ENCODE results near the gene CTDSPL.

Gene CTDSPL

DNA sequence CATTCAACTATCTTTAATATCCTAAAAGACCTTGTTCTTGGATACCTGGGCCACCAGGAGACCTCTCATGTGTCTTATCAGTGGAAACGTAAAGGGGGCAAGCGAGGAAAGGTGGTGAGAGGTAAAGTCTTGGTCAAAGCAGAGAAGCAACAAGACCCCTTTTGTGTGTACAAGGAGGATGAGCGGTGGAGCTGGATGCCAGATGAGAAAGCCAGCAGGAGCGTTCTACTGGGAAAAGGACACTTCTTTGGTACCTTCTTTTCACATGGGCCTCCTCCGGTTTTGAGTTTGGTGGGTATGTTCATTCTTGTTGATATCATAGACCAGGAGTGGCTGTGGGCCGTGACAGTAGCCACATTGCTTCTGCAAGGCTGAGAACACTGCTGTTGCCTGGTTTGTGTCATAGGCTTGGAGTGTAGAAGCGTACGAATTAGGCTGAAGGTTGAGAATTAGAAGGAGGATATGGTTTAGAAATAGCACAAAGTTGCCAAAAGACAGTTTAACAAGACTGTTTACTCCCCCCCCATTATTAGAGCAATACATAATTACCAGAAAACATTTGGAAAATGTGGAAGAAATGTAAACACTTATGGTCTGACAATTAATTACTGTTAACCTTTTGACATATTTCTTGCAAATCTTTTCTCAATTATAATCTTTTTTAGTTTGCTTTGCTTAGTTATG, 82.1 kb downstream of the CTDSPL start:
- TF ChIP-seq ZNF8 (CRISPR knock-in tag; IDR thresholded peaks at IDR 0.05) (no peak), TOX (CRISPR knock-in tag; IDR thresholded peaks at IDR 0.05; ENCODE audit: borderline replicate concordance) (no peak), GLIS3 (CRISPR knock-in tag; IDR thresholded peaks at IDR 0.05) (no peak), ZFP30 (CRISPR knock-in tag; IDR thresholded peaks at IDR 0.05) (no peak), ZC3H10 (CRISPR knock-in tag; IDR thresholded peaks at IDR 0.05) (no peak), ARNTL (CRISPR knock-in tag; IDR thresholded peaks at IDR 0.05; ENCODE audit: borderline replicate concordance, low read depth) (no peak), TCF4 (CRISPR knock-in tag; IDR thresholded peaks at IDR 0.05; ENCODE audit: borderline replicate concordance) (no peak), PPARA (CRISPR knock-in tag; IDR thresholded peaks at IDR 0.05; ENCODE audit: borderline replicate concordance) (no peak), OSR1 (CRISPR knock-in tag; IDR thresholded peaks at IDR 0.05) (no peak), SNAI2 (CRISPR knock-in tag; IDR thresholded peaks at IDR 0.05) (no peak), ESRRG (CRISPR knock-in tag; IDR thresholded peaks at IDR 0.05) (no peak), RARB (CRISPR knock-in tag; IDR thresholded peaks at IDR 0.05) (no peak), ZNF565 (CRISPR knock-in tag; conservative IDR thresholded peaks at IDR 0.05; ENCODE audit: low read depth) (no peak), ZFP3 (CRISPR knock-in tag; IDR thresholded peaks at IDR 0.05) (no peak)
- TF ChIP-seq, protein P1, sequence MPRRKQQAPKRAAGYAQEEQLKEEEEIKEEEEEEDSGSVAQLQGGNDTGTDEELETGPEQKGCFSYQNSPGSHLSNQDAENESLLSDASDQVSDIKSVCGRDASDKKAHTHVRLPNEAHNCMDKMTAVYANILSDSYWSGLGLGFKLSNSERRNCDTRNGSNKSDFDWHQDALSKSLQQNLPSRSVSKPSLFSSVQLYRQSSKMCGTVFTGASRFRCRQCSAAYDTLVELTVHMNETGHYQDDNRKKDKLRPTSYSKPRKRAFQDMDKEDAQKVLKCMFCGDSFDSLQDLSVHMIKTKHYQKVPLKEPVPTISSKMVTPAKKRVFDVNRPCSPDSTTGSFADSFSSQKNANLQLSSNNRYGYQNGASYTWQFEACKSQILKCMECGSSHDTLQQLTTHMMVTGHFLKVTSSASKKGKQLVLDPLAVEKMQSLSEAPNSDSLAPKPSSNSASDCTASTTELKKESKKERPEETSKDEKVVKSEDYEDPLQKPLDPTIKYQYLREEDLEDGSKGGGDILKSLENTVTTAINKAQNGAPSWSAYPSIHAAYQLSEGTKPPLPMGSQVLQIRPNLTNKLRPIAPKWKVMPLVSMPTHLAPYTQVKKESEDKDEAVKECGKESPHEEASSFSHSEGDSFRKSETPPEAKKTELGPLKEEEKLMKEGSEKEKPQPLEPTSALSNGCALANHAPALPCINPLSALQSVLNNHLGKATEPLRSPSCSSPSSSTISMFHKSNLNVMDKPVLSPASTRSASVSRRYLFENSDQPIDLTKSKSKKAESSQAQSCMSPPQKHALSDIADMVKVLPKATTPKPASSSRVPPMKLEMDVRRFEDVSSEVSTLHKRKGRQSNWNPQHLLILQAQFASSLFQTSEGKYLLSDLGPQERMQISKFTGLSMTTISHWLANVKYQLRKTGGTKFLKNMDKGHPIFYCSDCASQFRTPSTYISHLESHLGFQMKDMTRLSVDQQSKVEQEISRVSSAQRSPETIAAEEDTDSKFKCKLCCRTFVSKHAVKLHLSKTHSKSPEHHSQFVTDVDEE (CRISPR knock-in tag; IDR thresholded peaks at IDR 0.05), result no peak
- TF ChIP-seq, protein P2, sequence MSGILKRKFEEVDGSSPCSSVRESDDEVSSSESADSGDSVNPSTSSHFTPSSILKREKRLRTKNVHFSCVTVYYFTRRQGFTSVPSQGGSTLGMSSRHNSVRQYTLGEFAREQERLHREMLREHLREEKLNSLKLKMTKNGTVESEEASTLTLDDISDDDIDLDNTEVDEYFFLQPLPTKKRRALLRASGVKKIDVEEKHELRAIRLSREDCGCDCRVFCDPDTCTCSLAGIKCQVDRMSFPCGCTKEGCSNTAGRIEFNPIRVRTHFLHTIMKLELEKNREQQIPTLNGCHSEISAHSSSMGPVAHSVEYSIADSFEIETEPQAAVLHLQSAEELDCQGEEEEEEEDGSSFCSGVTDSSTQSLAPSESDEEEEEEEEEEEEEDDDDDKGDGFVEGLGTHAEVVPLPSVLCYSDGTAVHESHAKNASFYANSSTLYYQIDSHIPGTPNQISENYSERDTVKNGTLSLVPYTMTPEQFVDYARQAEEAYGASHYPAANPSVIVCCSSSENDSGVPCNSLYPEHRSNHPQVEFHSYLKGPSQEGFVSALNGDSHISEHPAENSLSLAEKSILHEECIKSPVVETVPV (CRISPR knock-in tag; IDR thresholded peaks at IDR 0.05), result no peak
- ATAC-seq, result no peak

DNA sequence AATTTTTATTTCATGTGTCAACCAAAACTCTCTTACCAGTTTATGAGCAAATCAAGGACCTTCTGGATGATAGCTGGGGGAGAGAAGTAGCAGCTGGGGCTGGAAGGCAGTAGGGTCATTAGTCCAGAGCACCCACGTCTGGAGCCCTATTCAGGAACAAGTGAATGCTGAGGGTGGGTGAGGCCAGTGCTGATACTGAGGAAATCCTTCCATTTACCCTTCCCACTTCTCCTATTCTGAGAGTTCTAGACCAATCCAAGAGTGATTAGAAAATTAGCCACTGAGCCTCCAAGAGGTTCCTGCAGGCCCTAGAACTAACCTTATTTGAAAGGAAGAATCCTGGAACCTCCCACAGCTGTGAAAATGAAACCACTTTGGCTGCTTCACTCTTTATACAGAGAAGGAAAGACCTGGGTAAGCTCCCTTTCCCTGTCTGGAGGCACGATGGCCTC, 82.7 kb downstream of the CTDSPL start:
- TF ChIP-seq TCF4 (CRISPR knock-in tag; IDR thresholded peaks at IDR 0.05; ENCODE audit: borderline replicate concordance), result no peak
- TF ChIP-seq, protein P3, sequence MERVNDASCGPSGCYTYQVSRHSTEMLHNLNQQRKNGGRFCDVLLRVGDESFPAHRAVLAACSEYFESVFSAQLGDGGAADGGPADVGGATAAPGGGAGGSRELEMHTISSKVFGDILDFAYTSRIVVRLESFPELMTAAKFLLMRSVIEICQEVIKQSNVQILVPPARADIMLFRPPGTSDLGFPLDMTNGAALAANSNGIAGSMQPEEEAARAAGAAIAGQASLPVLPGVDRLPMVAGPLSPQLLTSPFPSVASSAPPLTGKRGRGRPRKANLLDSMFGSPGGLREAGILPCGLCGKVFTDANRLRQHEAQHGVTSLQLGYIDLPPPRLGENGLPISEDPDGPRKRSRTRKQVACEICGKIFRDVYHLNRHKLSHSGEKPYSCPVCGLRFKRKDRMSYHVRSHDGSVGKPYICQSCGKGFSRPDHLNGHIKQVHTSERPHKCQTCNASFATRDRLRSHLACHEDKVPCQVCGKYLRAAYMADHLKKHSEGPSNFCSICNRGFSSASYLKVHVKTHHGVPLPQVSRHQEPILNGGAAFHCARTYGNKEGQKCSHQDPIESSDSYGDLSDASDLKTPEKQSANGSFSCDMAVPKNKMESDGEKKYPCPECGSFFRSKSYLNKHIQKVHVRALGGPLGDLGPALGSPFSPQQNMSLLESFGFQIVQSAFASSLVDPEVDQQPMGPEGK (CRISPR knock-in tag; IDR thresholded peaks at IDR 0.05; ENCODE audit: borderline replicate concordance), result no peak
- no peak for TF ChIP-seq GLIS3 (CRISPR knock-in tag; IDR thresholded peaks at IDR 0.05)
- TF ChIP-seq ARNTL (CRISPR knock-in tag; IDR thresholded peaks at IDR 0.05; ENCODE audit: borderline replicate concordance, low read depth), result no peak
- TF ChIP-seq, protein P4, sequence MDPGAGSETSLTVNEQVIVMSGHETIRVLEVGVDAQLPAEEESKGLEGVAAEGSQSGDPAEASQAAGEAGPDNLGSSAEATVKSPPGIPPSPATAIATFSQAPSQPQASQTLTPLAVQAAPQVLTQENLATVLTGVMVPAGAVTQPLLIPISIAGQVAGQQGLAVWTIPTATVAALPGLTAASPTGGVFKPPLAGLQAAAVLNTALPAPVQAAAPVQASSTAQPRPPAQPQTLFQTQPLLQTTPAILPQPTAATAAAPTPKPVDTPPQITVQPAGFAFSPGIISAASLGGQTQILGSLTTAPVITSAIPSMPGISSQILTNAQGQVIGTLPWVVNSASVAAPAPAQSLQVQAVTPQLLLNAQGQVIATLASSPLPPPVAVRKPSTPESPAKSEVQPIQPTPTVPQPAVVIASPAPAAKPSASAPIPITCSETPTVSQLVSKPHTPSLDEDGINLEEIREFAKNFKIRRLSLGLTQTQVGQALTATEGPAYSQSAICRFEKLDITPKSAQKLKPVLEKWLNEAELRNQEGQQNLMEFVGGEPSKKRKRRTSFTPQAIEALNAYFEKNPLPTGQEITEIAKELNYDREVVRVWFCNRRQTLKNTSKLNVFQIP (CRISPR knock-in tag; IDR thresholded peaks at IDR 0.05; ENCODE audit: borderline replicate concordance, low read depth), result no peak
- no peak for TF ChIP-seq ZC3H10 (CRISPR knock-in tag; IDR thresholded peaks at IDR 0.05)
- no peak for TF ChIP-seq CSDC2 (CRISPR knock-in tag; IDR thresholded peaks at IDR 0.05)
- ATAC-seq, result peak; percentile 14; the same call in 1 of the 3 replicates

DNA sequence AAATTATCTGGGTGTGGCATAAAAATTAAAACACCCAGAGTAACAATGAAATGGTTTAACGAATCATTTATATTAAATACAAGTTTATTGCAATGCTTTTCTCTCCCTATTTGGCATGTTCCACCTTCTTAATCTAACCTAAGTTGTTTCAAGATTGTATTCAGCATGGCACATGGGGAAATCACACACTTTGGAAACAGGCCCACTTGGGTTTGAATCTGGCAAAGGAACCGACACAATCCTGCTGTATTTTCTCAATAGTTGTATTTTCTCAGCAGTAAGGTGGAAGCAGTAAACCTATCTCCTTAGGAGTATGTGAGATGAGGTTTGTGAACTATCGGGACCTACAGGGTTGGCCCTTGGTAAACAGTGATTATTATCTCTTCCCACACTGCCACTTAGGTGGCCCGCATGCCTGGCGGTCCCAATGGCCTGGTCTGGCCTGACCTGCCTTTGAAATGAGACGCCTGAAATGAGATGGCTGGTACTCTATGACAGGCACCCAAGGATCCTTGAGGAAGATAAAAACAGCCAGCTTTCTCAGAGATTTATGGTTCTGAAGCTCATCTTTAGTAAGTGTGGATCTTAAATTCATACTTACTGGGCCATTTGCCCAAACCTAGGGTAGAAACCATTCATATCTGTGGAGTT, 83.6 kb downstream of the CTDSPL start:
- peak; percentile 64 for ATAC-seq
- TF ChIP-seq, protein P5, sequence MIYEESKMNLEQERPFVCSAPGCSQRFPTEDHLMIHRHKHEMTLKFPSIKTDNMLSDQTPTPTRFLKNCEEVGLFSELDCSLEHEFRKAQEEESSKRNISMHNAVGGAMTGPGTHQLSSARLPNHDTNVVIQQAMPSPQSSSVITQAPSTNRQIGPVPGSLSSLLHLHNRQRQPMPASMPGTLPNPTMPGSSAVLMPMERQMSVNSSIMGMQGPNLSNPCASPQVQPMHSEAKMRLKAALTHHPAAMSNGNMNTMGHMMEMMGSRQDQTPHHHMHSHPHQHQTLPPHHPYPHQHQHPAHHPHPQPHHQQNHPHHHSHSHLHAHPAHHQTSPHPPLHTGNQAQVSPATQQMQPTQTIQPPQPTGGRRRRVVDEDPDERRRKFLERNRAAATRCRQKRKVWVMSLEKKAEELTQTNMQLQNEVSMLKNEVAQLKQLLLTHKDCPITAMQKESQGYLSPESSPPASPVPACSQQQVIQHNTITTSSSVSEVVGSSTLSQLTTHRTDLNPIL (CRISPR knock-in tag; IDR thresholded peaks at IDR 0.05; ENCODE audit: low read depth), result no peak
- TF ChIP-seq SNAI2 (CRISPR knock-in tag; IDR thresholded peaks at IDR 0.05) (no peak), ZNF565 (CRISPR knock-in tag; conservative IDR thresholded peaks at IDR 0.05; ENCODE audit: low read depth) (no peak), ZFP3 (CRISPR knock-in tag; IDR thresholded peaks at IDR 0.05) (no peak), ZNF70 (CRISPR knock-in tag; IDR thresholded peaks at IDR 0.05) (no peak), ARNTL (CRISPR knock-in tag; IDR thresholded peaks at IDR 0.05; ENCODE audit: borderline replicate concordance, low read depth) (no peak), TOX (CRISPR knock-in tag; IDR thresholded peaks at IDR 0.05; ENCODE audit: borderline replicate concordance) (no peak), GLIS3 (CRISPR knock-in tag; IDR thresholded peaks at IDR 0.05) (no peak), BACH2 (CRISPR knock-in tag; IDR thresholded peaks at IDR 0.05; ENCODE audit: borderline replicate concordance) (no peak), TCF4 (CRISPR knock-in tag; IDR thresholded peaks at IDR 0.05; ENCODE audit: borderline replicate concordance) (no peak), ISL1 (CRISPR knock-in tag; IDR thresholded peaks at IDR 0.05) (no peak), ZC3H10 (CRISPR knock-in tag; IDR thresholded peaks at IDR 0.05) (no peak), RARB (CRISPR knock-in tag; IDR thresholded peaks at IDR 0.05) (no peak)
- TF ChIP-seq, protein P1 (CRISPR knock-in tag; IDR thresholded peaks at IDR 0.05), result no peak

All from SK-N-SH treated with all-trans-retinoic acid at 6 μM for 48 hours (cell line).